SKM-1 treated with dmso at 0.1 percent for 144 hours (cell line): Measurements from ENCODE around the gene CLEC11A.

Experiments used
- DNase-seq: peaks from one replicate; lab custom pipeline; 2025; ENCODE audit not compliant: unreplicated experiment; lab: John Stamatoyannopoulos, UW

The CLEC11A gene

DNA sequence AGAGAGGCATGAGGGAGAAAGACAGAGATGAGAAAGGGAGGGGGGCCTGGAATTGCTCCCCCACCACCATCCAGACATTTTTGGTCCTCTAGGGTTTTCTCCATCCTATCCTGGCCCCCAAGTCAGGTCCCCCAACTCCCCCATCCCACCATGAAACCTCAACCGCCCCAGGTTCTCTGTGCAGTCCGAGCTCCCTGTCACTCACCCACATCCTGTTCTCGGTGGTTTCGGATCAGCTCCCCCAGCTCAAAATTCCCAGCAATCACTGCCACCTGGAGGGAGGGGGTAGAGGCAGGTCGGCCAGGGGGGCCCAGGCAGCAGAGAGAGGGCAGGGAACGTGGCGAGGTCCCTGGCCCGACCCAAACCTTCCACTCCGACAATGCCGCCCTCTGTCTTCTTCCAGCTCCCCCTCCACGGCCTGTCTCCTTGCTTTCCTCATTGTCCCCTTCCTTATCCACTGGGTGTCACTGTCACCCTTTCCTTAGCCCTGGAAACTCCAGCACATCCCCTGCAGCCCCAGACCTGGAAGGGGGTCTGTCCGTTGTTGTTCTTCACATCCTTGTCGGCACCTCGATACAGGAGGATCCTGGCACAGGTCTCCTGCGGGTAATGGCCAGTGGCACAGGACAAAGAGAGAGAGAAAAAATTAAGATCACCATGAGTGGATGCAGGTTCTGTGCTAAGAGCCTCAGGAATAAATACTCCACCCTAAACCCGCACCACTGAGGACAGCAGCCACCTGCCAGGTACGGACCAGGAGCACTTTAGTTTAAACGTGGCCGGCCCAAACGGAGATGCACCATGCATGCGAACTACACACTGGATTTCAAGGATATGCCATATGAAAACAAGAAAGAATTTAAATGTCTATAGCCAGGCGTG lies 19.0 kb upstream of the CLEC11A start:
- no peak for DNase-seq

DNA sequence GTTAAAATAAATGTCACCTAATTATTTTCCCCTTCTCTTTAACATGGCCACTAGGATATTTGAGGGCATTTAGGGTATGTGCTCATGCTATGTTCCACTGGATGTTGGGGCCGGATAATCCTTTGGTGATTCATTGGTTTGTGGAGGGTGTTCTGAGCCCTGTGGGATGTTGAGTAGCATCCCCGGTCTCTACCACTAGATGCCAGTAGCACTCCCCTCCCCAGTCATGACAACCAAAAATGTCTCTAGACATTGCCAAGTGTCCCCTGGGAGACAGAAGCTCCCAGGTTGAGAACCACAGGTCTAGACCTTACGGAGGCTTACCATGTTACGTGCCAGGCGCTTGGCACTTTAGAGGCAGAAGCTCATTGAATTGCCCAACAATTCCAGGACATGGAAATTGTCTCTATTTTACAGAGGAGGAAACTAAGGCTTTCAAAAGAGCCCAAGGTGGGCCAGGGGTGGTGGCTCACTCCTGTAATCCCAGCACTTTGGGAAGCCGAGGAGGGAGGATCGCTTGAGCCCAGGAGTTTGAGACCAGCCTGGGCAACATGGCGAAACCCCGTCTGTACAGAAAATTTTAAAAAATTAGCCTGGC lies 17.6 kb upstream of the CLEC11A start:
- DNase-seq = peak; percentile 25

DNA sequence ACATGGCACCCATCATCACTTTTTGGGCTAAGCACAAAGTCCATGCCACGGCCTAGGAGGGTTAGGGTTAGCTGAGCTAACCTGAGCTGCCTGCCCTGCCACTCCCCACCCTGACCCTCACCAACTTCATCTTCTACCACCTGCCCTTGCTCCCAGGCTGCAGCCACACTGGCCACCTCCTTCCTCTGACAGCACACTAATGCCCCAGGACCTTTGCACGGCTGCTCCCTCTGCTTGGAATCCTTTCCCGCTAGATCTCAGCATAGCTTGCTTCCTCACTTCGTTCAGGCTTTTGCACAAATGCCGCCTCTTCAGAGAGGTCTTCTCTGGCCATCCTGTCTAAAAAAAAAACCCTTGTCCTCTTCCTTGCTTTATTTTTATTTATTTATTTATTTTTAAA lies 16.8 kb upstream of the CLEC11A start:
- no peak for DNase-seq

DNA sequence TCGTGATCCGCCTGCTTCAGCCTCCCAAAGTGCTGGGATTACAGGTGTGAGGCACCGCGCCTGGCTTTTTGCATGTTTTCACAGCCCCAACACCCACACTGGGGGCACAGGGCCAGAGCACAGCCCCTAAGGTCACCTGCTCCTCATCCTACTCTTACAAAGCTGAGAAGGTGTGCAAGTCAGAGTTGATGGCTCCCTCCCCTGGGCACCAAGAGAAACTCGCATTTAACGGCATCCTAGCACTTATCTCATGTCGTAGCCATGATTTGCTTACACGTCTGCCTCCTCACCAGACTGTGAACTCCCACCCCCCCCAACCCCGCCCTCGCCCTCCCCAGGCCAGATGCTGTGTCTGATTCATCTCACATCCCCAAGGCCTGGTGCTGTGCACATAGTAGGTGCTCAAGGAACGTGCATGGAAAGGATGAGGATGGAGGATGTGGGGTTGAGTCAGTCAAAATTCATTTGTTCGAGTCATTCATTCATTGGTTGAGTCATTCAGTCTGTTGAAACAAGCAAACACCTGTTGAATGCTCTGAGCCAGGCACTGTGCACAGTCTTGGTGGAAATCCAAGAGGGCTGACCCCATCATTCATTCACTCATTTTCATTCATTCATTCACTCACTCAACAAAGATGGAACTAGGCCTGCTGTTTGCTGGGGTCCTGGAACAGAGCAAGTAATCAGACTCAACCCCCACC lies 14.8 kb upstream of the CLEC11A start:
- no peak for DNase-seq

DNA sequence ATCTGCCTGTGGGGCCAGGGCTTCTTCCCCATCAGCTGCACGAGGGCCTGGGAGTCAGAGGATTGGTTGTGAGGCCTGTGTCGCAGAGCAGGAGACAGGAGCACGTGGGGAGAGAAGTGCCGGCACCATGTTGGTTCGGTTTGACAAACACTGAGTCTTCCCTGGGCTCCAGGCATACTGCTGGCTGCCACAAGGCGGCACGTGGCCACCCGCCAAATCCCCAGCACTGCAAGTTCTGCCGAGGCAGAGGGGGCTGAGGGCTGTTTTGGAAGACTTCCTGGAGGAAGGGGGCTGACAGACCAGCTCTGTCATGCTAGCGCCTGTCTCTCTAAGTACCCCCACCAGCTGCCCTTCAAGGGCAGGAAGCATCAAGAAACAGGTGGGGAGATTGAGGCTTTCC lies 13.1 kb upstream of the CLEC11A start:
- DNase-seq = no peak

DNA sequence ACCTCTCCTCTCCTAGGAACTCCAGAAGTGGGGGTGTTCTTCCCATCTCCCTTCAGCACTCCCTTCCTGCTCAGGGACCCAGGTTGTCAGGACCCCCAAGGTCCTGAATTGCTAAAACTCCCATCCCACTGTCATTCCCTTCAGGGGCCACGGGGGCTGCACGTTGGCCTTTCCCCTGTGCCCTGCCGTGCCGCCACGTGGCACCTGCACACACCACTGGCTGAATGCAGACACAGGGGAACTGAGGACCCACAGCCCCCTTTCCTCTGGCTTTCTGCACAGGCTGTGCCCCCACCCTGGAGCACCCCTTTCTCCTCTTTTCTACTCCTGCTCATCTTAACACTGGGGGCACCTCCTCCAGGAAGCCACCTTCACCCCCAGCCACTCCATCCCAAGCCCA lies 12.6 kb upstream of the CLEC11A start:
- DNase-seq = no peak

DNA sequence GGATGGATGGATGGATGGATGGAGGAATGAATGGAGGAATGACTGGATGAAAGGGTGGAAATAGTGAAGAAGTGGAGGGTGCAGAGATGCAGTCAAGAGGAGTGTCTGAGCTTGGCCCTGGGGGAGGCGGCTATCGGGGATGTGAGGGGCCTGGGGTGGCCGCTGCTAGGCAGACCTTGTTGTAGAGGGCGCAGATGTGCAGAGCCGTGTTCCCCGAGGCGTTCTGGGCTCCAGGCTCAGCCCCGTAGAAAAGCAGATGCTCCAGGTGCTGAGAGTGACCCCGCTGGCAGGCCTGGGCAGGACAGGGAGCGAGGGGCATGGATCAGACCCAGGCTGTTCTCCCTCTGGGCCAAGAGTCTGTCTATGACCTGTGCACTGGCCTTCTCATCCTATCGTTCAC lies 12.0 kb upstream of the CLEC11A start:
- DNase-seq = no peak

DNA sequence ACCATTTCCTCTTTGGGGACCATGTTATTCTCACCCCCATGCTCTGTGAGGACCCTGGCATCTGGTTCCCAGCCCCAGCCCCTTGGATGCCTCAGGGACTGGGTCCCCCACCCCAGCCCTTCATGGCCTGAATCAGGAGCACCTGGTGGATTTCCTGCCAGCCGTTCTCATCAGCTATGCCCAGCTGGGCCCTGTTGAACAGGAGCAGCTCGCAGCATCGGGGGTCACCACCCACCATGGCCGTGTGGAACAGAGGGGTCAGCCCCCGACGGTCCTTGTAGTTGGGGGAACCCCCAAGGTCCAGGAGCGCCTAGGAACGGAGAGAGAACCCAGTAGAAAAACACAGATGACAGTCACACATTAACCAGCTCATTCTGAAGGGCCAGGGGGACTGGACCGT lies 11.4 kb upstream of the CLEC11A start:
- DNase-seq = no peak

DNA sequence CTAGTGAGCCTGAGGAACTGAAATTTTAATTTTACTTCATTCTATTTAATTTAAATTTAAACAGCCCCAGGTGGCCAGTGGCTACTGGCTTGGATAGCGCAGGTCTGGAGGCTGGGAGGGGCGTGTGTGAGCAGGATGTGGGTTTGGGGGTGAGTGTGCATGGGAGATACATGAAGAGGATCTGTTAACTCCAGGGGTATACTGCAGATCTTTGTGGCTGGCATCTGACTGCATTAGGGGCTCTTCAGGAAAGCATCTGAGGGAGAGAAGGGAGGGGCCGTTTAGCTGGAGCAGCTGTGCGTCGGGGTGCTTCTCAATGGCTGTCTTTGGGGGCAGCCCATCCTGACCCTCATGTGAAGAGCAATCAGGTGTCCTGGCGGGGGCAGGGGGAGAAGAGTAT lies 10.3 kb upstream of the CLEC11A start:
- DNase-seq = no peak

DNA sequence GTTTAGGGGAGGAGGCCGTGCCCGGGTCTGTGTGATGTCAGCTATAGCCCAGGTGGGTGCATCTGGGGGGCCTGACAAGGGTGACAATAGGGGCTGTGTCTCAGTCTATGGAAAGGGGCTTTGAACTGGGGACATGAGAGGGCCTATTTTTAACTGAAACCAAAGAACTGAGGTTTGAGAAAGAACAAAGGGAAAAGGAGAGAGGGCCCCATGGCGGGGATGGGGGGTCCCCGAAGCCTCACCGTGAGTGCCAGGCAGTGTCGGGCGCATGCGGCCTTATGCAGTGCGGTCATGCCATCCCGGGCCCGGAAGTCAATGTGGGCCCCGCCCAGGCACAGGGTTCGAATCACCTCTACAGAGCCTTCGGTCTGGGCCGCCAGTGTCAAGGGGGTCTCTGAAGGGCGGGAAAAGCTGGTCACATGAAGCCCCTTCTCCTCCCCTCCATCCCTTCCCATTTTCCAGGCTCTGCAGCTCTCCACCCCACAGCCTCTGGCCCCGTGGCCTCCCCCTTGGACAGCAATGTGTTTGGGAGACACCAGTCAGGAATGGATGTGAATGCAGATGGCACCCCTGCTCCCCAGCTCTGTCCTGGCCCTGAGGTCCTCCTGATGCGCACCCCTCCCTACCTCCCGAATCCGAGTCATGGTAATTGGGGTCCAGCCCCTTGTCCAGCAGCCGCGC lies 9.5 kb upstream of the CLEC11A start:
- DNase-seq = no peak

DNA sequence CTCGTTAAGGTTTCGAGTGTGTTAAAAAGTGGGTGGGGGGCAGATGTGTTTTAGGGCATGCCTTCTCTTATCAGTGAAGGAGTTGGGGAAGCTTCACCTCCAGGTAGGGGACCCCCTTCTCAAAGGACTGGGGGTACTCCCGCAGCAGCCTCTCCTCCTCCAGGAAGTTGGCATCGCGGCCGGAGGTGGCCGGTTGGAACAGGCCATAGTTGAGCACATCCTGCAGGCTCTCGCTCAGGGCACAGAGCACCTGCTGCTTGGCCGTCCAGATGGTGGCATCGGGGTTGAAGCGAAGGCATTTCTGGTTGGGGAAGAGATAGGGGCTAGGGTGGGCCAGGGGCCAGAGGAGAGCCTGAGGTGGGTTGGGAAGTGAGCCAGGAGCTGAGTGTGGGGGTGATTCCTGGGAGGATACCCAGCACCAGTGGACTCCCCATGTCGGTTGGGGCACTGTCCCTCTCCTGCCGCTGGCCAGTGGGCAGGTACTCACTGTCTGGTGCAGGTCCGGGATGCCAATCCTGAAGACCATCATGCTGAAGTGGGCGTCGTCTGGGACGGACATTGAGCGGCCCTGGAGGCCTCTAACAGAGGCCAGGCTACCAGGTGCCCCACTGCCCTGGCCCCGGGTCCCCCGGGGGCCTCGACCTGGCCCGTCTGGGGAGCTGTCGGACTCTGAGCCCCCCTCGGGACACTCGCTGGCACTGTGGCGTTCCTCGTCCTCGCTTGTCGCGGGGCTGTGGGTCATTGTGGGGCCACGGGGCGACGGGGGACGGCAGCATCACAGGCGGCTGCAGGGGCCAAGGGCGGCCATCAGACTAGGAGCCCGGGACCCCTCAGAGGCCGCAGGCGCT lies 6.8 kb upstream of the CLEC11A start:
- no peak for DNase-seq

DNA sequence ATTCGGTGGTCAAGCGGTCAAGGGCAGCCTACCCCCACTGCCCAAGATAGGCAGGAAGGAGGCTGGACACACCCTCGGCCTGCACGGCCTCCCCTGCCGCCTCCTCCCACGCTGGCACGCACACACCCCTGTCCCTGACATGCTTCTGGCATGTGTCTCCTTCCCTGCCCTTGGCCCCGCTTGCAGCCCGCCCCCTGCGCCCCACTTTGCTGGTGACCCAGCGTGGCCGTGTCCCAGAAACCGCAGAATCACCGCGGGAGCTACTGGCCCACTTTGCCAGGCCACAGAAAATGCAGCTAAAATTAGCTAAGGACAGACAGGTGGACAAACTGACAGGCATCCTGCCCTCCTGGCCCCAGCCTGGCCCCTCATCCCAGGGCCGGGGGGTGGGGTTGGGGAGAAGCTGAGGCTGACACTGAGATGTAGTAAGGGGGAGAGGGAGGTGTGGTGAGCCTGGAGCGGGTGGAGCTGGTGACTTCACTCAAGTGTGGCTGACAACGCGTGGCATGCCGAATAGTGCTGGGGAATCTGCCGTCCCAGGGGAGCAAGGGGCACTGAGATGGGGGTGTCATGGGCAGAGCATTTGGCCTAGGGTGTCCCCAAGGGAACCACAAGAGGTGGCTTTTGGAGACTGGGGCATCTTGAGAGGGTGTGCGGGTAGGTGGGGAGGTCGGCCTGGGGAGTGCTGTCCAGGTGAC lies 6.0 kb upstream of the CLEC11A start:
- no peak for DNase-seq

DNA sequence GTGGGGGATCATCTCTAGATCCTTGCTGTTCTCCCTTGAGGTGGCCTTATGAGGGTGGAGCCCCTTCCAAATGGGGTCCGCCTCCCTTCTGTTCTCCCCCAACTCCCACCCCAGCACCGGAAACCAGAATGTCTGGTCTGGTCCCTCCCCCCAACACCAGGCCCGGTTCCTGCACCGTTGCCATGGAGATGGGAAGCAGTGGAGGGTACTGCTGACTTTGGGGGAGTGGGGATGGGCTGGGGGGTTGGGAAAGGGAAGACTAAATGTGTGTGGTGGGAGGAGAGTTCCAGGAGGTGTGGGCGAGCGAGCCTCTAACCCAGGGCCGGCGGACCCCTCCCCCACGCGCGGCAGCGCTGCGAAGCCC lies 5.3 kb upstream of the CLEC11A start:
- no peak for DNase-seq

DNA sequence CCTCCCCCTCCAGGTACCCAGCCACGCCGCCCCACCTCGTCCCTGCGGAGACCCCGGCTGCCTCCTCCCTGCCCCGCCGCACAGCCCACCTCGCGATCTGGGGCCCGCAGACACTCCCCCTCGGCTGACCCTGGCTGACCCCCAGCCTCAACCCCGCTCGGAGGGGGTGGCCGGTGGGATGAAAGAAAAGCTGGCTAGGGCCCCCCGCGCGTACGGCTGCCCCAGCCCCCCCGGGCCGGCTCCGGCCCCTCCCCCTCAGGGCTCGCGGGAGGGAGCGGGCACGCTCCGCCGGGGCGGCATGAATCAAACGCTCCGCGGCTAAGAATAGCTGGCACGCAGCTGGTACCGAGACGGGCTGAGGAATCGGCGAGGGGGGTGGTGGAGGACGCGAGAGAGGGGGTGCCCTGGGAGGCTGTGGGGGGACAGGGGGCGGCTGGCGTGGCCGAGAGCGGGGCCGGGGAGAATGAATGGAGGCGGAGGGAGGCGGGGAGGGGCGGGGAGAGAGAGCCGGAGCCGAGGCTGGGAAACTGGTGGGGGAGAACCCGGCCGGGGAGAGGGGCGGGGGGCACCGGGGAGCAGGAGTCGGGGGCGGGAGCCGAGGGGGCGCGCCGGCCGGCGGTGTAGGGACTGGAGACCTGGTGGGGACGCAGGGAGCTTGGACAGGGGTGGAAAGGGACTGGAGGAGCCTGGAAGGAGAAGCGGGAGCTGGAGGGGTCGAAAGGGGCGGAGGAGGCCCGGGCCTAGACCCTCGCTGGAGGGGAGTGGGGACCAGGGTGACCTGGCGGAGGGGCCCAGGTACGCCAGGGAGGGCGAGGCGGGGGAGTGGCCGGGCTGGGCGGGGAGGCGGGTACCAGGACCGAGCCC lies 4.7 kb upstream of the CLEC11A start:
- no peak for DNase-seq

DNA sequence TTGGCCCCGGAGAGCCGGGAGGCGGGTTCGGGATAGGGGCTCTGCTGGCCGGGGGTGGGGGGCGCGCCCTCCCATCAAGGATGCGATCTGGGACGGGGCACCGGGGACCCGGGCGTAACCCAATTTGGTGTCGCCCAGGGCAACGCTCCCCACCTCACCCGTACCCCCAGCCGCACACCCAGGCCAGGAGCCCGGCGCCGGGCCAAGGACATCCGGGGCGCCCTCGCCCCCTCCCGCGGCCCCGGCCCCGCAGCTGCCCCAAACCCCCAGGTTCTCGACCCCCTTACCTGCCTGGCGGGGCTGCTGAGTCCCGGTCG lies 4.1 kb upstream of the CLEC11A start:
- DNase-seq = no peak

DNA sequence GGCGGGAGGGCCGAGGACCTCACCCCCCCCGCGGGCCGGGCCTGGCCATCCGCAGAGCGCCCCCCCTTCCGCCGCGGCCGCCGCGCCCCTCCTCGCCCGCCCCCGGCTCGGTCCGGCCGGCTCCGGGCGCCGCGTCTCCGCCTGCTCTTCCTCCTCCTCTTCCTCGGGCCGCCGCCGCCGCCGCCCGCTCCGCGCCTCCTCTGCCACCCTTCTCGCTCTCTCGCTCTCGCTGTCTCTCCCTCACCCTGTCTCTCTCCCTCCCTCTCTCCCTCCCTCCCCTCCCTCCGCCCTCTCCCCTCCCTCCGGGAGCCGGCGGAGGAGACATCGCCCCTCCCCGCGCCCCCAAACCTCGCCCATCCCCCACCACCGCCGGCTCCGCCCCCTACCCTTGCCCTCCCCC lies 3.6 kb upstream of the CLEC11A start, which contains the start of gene SHANK1:
SHANK1 (minus strand) TSS at position 237 of the 400 bp plus-strand sequence. CDS start 2,883 bp downstream, outside the sequence.
- no peak for DNase-seq

DNA sequence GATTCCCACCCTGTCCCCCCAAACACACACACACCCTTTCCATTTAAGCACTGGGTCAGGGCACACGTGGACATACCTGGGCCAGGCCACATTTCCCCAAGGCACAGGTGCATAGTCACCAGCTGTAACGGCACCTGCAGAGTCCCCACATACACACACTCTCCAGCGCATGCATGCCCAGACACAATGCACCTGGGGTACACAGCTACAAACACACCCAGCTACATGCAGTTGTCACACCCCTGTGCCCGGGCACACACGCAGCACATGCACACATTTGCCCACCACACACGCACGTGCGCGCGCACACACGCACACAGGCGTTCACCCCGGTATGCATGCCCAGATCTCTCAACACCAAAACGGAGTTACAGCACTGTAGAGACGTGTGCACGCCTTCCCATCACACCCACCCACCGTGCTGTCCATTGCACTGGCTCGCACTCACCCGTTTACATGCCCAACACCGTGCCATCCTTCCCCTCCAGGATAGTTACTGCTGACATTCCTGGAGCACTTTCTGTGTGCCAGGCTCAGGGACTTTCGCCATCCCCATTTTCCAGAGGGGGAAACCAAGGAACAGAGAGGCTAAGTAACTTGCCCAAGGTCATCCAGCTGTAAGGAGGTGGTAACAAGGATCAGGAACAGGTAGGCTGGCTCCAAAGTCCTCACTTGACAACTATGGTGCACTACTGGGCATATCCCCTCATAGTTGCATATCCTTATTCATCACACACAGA lies 2.8 kb upstream of the CLEC11A start:
- no peak for DNase-seq

DNA sequence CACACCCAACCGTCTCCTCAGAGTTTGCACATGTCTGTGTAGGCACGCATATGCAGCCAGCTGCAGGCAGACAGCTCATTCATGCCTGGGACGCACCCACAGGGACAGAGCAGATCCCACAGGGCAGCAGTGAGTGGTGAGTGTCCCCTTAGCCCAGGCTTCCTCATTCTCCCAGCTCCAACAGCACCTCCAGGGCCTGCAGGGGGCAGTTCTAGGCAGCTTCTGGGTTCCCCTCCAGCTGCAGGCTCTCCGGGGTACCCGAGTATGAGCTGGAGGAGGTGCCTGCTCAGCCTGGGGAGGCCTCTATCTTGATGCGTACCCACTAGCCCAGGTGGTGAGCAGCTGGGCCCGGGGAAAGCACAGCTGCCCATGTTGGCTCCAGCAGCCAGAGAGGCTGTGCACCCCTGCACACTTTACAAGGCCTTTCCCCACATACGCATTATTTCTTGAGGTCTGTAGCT lies 2.2 kb upstream of the CLEC11A start:
- peak; percentile 25 for DNase-seq
